ENCODE results near the gene HDAC11. TPM values are rescaled to one million over a fixed set of nuclear protein-coding genes. Genes with fewer than 3 reads are reported as not detected.

The HDAC11 gene
- total and polyA plus RNA-seq, 2 of the 13 experiments (the other 11 are each of a cell fraction or from before 2014, with no cell fraction given): 13.7 to 33.1 TPM

GRCh38 chr3:13537244-13537908 lies 57.3 kb downstream of the HDAC11 start:
- POLR2A ChIA-PET: no interaction called here
- Histone ChIP-seq H3K27ac (ENCODE audit: extremely low read length, insufficient read depth, low read length) (no peak overlapping the region), H3K4me3 (replicated peaks in 1 of 3; ENCODE audit: insufficient read depth in 1 of 3, low read depth in 2 of 3, low read length in 3 of 3) (no peak overlapping the region), H3K36me3 (replicated peaks in 1 of 2; ENCODE audit: control insufficient read depth in 1 of 2, insufficient read depth in 2 of 2, low read length in 2 of 2) (no peaks in the 10 kb centered on the region), H3K4me2 (ENCODE audit: low read depth, low read length) (no peak overlapping the region), H3K27me3 (ENCODE audit: control insufficient read depth in 1 of 2, insufficient read depth in 2 of 2, low read length in 2 of 2) (peaks cover 10 to 72% of the 10 kb centered on the region in 2 experiments), H3K9ac (ENCODE audit: insufficient read depth, low read depth, low read length) (no peak overlapping the region), H4K20me1 (ENCODE audit: insufficient read depth, low read length) (no peaks in the 10 kb centered on the region), H3K4me1 (ENCODE audit: insufficient read depth, low read length) (no peaks in the 10 kb centered on the region), H3K9me3 (ENCODE audit: low read length) (no peaks in the 10 kb centered on the region), H3K79me2 (ENCODE audit: insufficient read depth, low read length) (no peaks in the 10 kb centered on the region), H2AFZ (ENCODE audit: low read length) (no peak overlapping the region)
- in situ Hi-C loops (cut with HindIII; ENCODE audit: extremely low pct_ligation_motif_present, low pct_unique_long_range_greater_than_20kb): no loop called here
- DNase-seq (ENCODE audit: low spot score): no peak
- FAIRE-seq: no peak
- intact Hi-C loops (cut with micrococcal nuclease; ENCODE audit: unreplicated experiment): no loop called here
- TF ChIP-seq ZNF160 (CRISPR knock-in tag; IDR thresholded peaks at IDR 0.05): no peak
- TF ChIP-seq MXD3 (CRISPR knock-in tag; IDR thresholded peaks at IDR 0.05): no peak
- no peak for TF ChIP-seq REPIN1 (CRISPR knock-in tag; IDR thresholded peaks at IDR 0.05; ENCODE audit: borderline replicate concordance, low read depth)
- TF ChIP-seq CBFB (CRISPR knock-in tag; IDR thresholded peaks at IDR 0.05): no peak
- TF ChIP-seq TBP (CRISPR knock-in tag; IDR thresholded peaks at IDR 0.05): no peak
- TF ChIP-seq SALL2 (CRISPR knock-in tag; IDR thresholded peaks at IDR 0.05): no peak
- 39% methylated on average over 6 of the region's 6 CpGs for WGBS (ENCODE audit: low lambda C conversion rate)
- no TSS peak for BruUV-seq (replicated peaks)
- CTCF ChIA-PET (ENCODE audit: low intra/inter-chr PET ratio, low total read pairs): no interaction called here
- no peak for ATAC-seq

GRCh38 chr3:13537909-13538296 lies 57.8 kb downstream of the HDAC11 start:
- no peak for TF ChIP-seq ZNF280D (CRISPR knock-in tag; IDR thresholded peaks at IDR 0.05)
- TF ChIP-seq KDM4B (CRISPR knock-in tag; IDR thresholded peaks at IDR 0.05): no peak
- no peak for TF ChIP-seq ATM (IDR thresholded peaks at IDR 0.05; ENCODE audit: borderline replicate concordance)
- TF ChIP-seq ZFP41 (CRISPR knock-in tag; IDR thresholded peaks at IDR 0.05; ENCODE audit: borderline replicate concordance): no peak
- no peak for TF ChIP-seq ZNF839 (CRISPR knock-in tag; IDR thresholded peaks at IDR 0.05; ENCODE audit: borderline replicate concordance)
- TF ChIP-seq SAFB2 (CRISPR knock-in tag; IDR thresholded peaks at IDR 0.05; ENCODE audit: borderline replicate concordance, low read depth): no peak
- TF ChIP-seq MAX (IDR thresholded peaks at IDR 0.05): no peak
- no peak for TF ChIP-seq FOXP4 (CRISPR knock-in tag; IDR thresholded peaks at IDR 0.05)
- H2AFZ ChIP-seq (ENCODE audit: low read length): no peak overlapping the region
- H3K27ac ChIP-seq (ENCODE audit: extremely low read length, insufficient read depth, low read length): no peak overlapping the region
- no TSS peak for BruUV-seq (replicated peaks)
- H3K36me3 ChIP-seq (replicated peaks in 1 of 2; ENCODE audit: control insufficient read depth in 1 of 2, insufficient read depth in 2 of 2, low read length in 2 of 2): no peaks in the 10 kb centered on the region
- no peak overlapping the region for H3K9ac ChIP-seq (ENCODE audit: insufficient read depth, low read depth, low read length)
- no peak for ATAC-seq
- ChIA-PET CTCF (ENCODE audit: low intra/inter-chr PET ratio, low total read pairs) (no interaction called here), POLR2A (no interaction called here)
- 0% methylated on average over 5 of the region's 6 CpGs for WGBS (ENCODE audit: low lambda C conversion rate)
- no peak overlapping the region for H3K4me2 ChIP-seq (ENCODE audit: low read depth, low read length)
- H3K4me1 ChIP-seq (ENCODE audit: insufficient read depth, low read length): no peaks in the 10 kb centered on the region
- no peaks in the 10 kb centered on the region for H4K20me1 ChIP-seq (ENCODE audit: insufficient read depth, low read length)
- intact Hi-C loops (cut with micrococcal nuclease; ENCODE audit: unreplicated experiment): no loop called here
- no peaks in the 10 kb centered on the region for H3K9me3 ChIP-seq (ENCODE audit: low read length)
- H3K79me2 ChIP-seq (ENCODE audit: insufficient read depth, low read length): no peaks in the 10 kb centered on the region
- FAIRE-seq: no peak
- no peak for DNase-seq (ENCODE audit: low spot score)
- in situ Hi-C loops (cut with HindIII; ENCODE audit: extremely low pct_ligation_motif_present, low pct_unique_long_range_greater_than_20kb): no loop called here
- no peak overlapping the region for H3K4me3 ChIP-seq (replicated peaks in 1 of 3; ENCODE audit: insufficient read depth in 1 of 3, low read depth in 2 of 3, low read length in 3 of 3)
- peaks cover 9 to 73% of the 10 kb centered on the region in 2 experiments for H3K27me3 ChIP-seq (ENCODE audit: control insufficient read depth in 1 of 2, insufficient read depth in 2 of 2, low read length in 2 of 2)

All from HepG2 (cell line).